Measurements from ENCODE around the gene ZNF77. TPM values are rescaled to one million over a fixed set of nuclear protein-coding genes. Genes with fewer than 3 reads are reported as not detected.

The ZNF77 gene
- total and polyA plus RNA-seq, 8 donors, result 3.4 to 10.3 (median 9.3) TPM

GRCh38 chr19:2988568-2988967 is 43.8 kb upstream of the ZNF77 start:
- intact Hi-C loops (cut with DNase I), result no loop called here
- Histone ChIP-seq H3K27ac (no peak overlapping the region), H3K9me3 (no peaks in the 10 kb centered on the region), H3K4me1 (peaks cover 6 to 9% of the 10 kb centered on the region in 2 donors), H3K27me3 (peaks cover 0 to 16% of the 10 kb centered on the region in 2 donors), H3K36me3 (no peaks in the 10 kb centered on the region), H3K4me3 (no peak overlapping the region)
- ATAC-seq (no peak), DNase-seq (no peak)
- TF ChIP-seq CTCF (IDR thresholded peaks at IDR 0.05), result no peak

GRCh38 chr19:2987797-2988196 is 43.0 kb upstream of the ZNF77 start:
- Histone ChIP-seq H3K9me3 (no peaks in the 10 kb centered on the region), H3K27ac (no peak overlapping the region), H3K4me1 (peaks cover 14 to 17% of the 10 kb centered on the region in 2 donors), H3K36me3 (no peaks in the 10 kb centered on the region), H3K4me3 (no peak overlapping the region), H3K27me3 (peaks cover 0 to 24% of the 10 kb centered on the region in 2 donors)
- ATAC-seq, result no peak
- TF ChIP-seq CTCF (IDR thresholded peaks at IDR 0.05), result no peak
- no peak for DNase-seq
- intact Hi-C loops (cut with DNase I), result no loop called here

GRCh38 chr19:2986951-2987524 is 42.3 kb upstream of the ZNF77 start:
- H3K27me3 ChIP-seq, result peaks cover 0 to 29% of the 10 kb centered on the region in 2 donors
- DNase-seq (peak in 2 of 4 donors; percentile 62 to 83), ATAC-seq (no peak)
- H3K4me3 ChIP-seq, result no peak overlapping the region
- H3K9me3 ChIP-seq, result no peaks in the 10 kb centered on the region
- H3K4me1 ChIP-seq, result peaks cover 18 to 21% of the 10 kb centered on the region in 2 donors
- H3K36me3 ChIP-seq, result no peaks in the 10 kb centered on the region
- intact Hi-C loops (cut with DNase I), result no loop called here
- TF ChIP-seq CTCF (IDR thresholded peaks at IDR 0.05), result no peak
- H3K27ac ChIP-seq, result no peak overlapping the region

- Histone ChIP-seq H3K4me3 (peak overlapping the region in 1 of 2 donors; percentile 23), H3K36me3 (no peaks in the 10 kb centered on the region), H3K4me1 (peaks cover 18 to 21% of the 10 kb centered on the region in 2 donors), H3K27ac (peak overlapping the region; percentile 50 to 66), H3K9me3 (no peaks in the 10 kb centered on the region), H3K27me3 (peaks cover 0 to 29% of the 10 kb centered on the region in 2 donors)
- ATAC-seq (no peak), DNase-seq (no peak)
- intact Hi-C loops (cut with DNase I), result no loop called here
- no peak for TF ChIP-seq CTCF (IDR thresholded peaks at IDR 0.05)
These were observed 39.4 kb upstream of the ZNF77 start for GRCh38 chr19:2984215-2984528.

GRCh38 chr19:2983351-2984214 is 38.8 kb upstream of the ZNF77 start:
- Histone ChIP-seq H3K9me3 (no peaks in the 10 kb centered on the region), H3K27ac (peak overlapping the region; percentile 50 to 66), H3K4me3 (peak overlapping the region in 1 of 2 donors; percentile 23), H3K36me3 (no peaks in the 10 kb centered on the region), H3K4me1 (peaks cover 18 to 21% of the 10 kb centered on the region in 2 donors), H3K27me3 (peaks cover 0 to 29% of the 10 kb centered on the region in 2 donors)
- ATAC-seq (peak; percentile 65), DNase-seq (peak in 3 of 4 donors; percentile 48 to 86 (median 76))
- TF ChIP-seq CTCF (IDR thresholded peaks at IDR 0.05), result no peak
- intact Hi-C loops (cut with DNase I), result no loop called here
